Hepatocyte (in vitro differentiated cells): ENCODE measurements around the gene CRISPLD2. TPM values are rescaled to one million over a fixed set of nuclear protein-coding genes. Genes with fewer than 3 reads are reported as not detected.
A peak's percentile ranks its signal among the peaks of the same experiment; 100 is the strongest.

Experiments used
- DNase-seq: peaks from one replicate; pipeline ENCODE4 v3.0.0-alpha.2; 2016; ENCODE audit warnings: low spot score
- H2AFZ ChIP-seq: fragments of 200-600 bp; sonication (generic); 2 replicates; pipeline ENCODE4 v1.6.0; 2016; ENCODE audit warnings: antibody characterized with exemption, mild to moderate bottlenecking
- H3K27ac ChIP-seq: fragments of 200-600 bp; sonication (generic); 2 replicates; pipeline ENCODE4 v1.5.1; 2016; ENCODE audit warnings: mild to moderate bottlenecking
- H3K27me3 ChIP-seq: fragments of 200-600 bp; sonication (generic); 2 replicates; pipeline ENCODE4 v1.6.1; 2016
- H3K36me3 ChIP-seq: fragments of 200-600 bp; sonication (generic); replicated peaks from 2 replicates; pipeline ENCODE4 v1.5.1; 2016; ENCODE audit warnings: low read depth; ENCODE audit not compliant: insufficient read depth
- H3K4me1 ChIP-seq: fragments of 200-600 bp; sonication (generic); 2 replicates; pipeline ENCODE4 v1.5.1; 2016; ENCODE audit warnings: mild to moderate bottlenecking, moderate library complexity; ENCODE audit not compliant: insufficient read depth
- H3K4me2 ChIP-seq: fragments of 200-600 bp; sonication (generic); 2 replicates; pipeline ENCODE4 v1.6.0; 2016
- H3K4me3 ChIP-seq: fragments of 200-600 bp; sonication (generic); 2 replicates; pipeline ENCODE4 v1.5.1; 2016; ENCODE audit warnings: mild to moderate bottlenecking
- H3K79me2 ChIP-seq: fragments of 200-600 bp; sonication (generic); 2 replicates; pipeline ENCODE4 v1.6.0; 2017; ENCODE audit warnings: mild to moderate bottlenecking
- H3K9me2 ChIP-seq: fragments of 200-600 bp; sonication (generic); replicated peaks from 2 replicates; pipeline ENCODE4 v1.6.0; 2017; ENCODE audit warnings: mild to moderate bottlenecking; ENCODE audit not compliant: insufficient read depth
- H3K9me3 ChIP-seq: fragments of 200-600 bp; sonication (generic); 2 replicates; pipeline ENCODE4 v1.5.1; 2016; ENCODE audit warnings: low read depth, mild to moderate bottlenecking
- H4K20me1 ChIP-seq: fragments of 200-600 bp; sonication (generic); 2 replicates; pipeline ENCODE4 v1.6.0; 2016; ENCODE audit warnings: mild to moderate bottlenecking; ENCODE audit not compliant: insufficient read depth, poor library complexity, severe bottlenecking
- EZH2 ChIP-seq: fragments of 200-600 bp; sonication (generic); IDR thresholded peaks from 2 replicates; pipeline ENCODE4 v1.6.1; 2016; ENCODE audit warnings: antibody characterized with exemption, mild to moderate bottlenecking, borderline replicate concordance
- EZH2phosphoT487 ChIP-seq: fragments of 200-600 bp; sonication (generic); IDR thresholded peaks from one replicate; pipeline ENCODE4 v1.6.1; 2018; ENCODE audit warnings: antibody characterized with exemption, mild to moderate bottlenecking, low read depth, moderate library complexity; ENCODE audit not compliant: unreplicated experiment, severe bottlenecking
- WGBS: methylation state at CpG from one replicate; pipeline ENCODE4 v1.1.6; 2016; ENCODE audit warnings: low lambda C conversion rate; ENCODE audit errors: missing lambda C conversion rate; 5-methylcytosine and 5-hydroxymethylcytosine counted together
- polyA plus RNA-seq: library from polyadenylated mRNA; unstranded; fragments of >200 nt; fragmentation: Nextera tagmentation; extraction: Ambion mirVana; gene quantifications from 2 replicates; pipeline ENCODE4 v1.2.1, GENCODE V29; 2016
- total RNA-seq: library from RNA; depleted of rRNA; stranded (reverse); fragments of >200 nt; gene quantifications from 2 replicates; pipeline ENCODE4 v1.2.3, GENCODE V29; 2014
- TF ChIP-seq, protein P1 (sequence below): fragments of 200-600 bp; sonication (generic); IDR thresholded peaks from 2 replicates; pipeline ENCODE4 v1.5.1; 2016; ENCODE audit warnings: antibody characterized with exemption, mild to moderate bottlenecking; ENCODE audit not compliant: poor library complexity

CRISPLD2 gene
- total and polyA plus RNA-seq, 2 experiments from 2014 or later, result 281 to 315 TPM

DNA sequence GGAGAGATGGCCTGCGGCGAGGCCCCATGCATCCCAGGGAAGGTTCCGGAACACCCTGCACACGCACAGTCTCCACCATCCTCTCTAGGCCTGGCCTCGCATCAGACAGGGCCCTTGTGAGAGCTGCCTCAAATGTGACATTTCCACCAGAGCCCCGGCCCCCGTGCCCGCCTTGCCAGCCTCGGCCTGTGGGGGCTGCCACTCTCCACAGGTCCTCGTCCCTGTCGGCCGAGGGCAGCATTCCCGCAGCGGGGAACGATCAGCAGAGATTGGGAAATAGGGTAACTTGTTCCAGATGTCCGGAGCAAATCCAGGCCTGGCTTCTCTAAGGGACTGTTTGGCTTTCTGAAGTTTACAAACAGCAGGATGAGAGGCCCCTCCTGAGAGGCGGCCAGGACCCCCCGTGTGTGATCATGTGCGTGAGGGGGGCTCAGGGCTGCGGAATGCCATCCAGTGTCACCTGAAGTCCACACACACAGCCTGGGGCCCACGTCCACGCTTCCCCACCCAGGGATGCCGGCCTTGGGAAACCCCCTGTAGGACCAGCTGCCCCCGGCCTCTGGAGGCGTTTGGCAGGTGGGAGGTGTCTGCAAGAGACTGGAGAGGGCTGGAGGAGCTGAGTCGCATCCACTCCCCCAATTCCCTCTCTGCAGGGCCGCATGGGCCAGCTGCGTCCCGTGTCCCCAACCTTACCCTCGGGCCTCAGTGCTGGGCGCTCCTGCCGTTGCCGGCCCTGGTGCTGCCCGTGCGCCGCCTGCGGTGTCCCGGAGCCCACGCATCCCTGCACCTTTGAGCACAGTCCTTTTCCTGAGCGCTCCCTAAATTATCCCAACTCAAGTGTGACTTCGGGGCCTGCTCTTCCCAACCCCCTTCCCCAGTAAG is 121.1 kb downstream of the CRISPLD2 start:
- Histone ChIP-seq H4K20me1 (no peaks in the 10 kb centered on the region), H3K27me3 (no peaks in the 10 kb centered on the region), H3K79me2 (no peaks in the 10 kb centered on the region), H3K4me2 (no peak overlapping the region), H3K9me3 (no peaks in the 10 kb centered on the region), H3K36me3 (no peaks in the 10 kb centered on the region), H3K4me3 (no peak overlapping the region), H3K27ac (peak overlapping the region; percentile 67), H2AFZ (no peak overlapping the region), H3K4me1 (peaks cover 18% of the 10 kb centered on the region), H3K9me2 (no peaks in the 10 kb centered on the region)
- TF ChIP-seq EZH2phosphoT487 (no peak), EZH2 (no peak)
- TF ChIP-seq, protein P1, sequence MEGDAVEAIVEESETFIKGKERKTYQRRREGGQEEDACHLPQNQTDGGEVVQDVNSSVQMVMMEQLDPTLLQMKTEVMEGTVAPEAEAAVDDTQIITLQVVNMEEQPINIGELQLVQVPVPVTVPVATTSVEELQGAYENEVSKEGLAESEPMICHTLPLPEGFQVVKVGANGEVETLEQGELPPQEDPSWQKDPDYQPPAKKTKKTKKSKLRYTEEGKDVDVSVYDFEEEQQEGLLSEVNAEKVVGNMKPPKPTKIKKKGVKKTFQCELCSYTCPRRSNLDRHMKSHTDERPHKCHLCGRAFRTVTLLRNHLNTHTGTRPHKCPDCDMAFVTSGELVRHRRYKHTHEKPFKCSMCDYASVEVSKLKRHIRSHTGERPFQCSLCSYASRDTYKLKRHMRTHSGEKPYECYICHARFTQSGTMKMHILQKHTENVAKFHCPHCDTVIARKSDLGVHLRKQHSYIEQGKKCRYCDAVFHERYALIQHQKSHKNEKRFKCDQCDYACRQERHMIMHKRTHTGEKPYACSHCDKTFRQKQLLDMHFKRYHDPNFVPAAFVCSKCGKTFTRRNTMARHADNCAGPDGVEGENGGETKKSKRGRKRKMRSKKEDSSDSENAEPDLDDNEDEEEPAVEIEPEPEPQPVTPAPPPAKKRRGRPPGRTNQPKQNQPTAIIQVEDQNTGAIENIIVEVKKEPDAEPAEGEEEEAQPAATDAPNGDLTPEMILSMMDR, result peak; percentile 14
- WGBS, result 66% methylated on average over 40 of the region's 41 CpGs
- DNase-seq, result peak; percentile 52

DNA sequence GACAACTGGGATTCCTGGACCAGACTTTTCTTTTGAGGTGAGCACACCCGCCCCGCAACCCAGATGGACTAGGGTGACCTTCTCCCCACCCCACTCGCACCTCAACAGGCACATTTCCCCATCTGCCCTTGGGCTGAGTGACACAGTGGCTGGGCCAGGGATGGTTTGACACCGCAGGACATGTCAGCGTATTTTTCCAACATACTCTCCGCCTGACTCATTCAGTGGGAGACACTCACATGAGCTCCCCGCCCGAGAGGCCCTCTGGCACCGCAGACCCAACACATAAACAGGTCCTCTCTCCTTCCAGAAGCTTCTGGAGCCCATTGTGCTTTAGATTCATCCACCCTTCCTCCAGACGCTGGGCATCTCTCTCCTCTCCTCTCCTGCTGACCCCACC is 122.1 kb downstream of the CRISPLD2 start:
- 87% methylated on average over 10 of the region's 10 CpGs for WGBS
- Histone ChIP-seq H3K27ac (peak overlapping the region; percentile 67), H3K27me3 (no peaks in the 10 kb centered on the region), H2AFZ (no peak overlapping the region), H3K4me1 (peaks cover 18% of the 10 kb centered on the region), H3K79me2 (no peaks in the 10 kb centered on the region), H3K9me3 (no peaks in the 10 kb centered on the region), H3K4me2 (no peak overlapping the region), H3K36me3 (no peaks in the 10 kb centered on the region), H3K4me3 (no peak overlapping the region), H4K20me1 (no peaks in the 10 kb centered on the region), H3K9me2 (no peaks in the 10 kb centered on the region)
- no peak for TF ChIP-seq EZH2
- TF ChIP-seq EZH2phosphoT487, result no peak
- TF ChIP-seq, protein P1, result no peak
- DNase-seq, result peak; percentile 49

DNA sequence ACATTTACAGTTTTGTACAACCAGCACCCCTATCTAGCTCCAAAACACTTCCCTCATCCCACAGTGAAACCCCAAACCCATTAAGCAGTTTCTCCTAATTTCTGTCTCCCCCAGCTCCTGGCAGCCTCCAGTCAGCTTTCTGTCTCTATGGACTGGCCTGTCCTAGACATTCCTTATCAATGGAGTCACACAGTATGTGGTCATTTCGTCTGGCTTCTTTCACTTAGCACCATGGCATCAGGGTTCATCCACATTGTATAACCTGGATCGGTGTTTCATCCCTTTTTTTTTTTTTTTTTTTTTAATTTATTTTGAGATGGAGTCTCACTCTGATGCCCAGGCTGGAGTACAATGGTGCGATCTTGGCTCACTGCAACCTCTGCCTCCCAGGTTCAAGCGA is 123.0 kb downstream of the CRISPLD2 start:
- Histone ChIP-seq H3K9me2 (no peaks in the 10 kb centered on the region), H3K9me3 (no peaks in the 10 kb centered on the region), H3K27me3 (no peaks in the 10 kb centered on the region), H3K4me2 (no peak overlapping the region), H3K79me2 (no peaks in the 10 kb centered on the region), H2AFZ (no peak overlapping the region), H3K4me3 (no peak overlapping the region), H3K27ac (no peak overlapping the region), H4K20me1 (no peaks in the 10 kb centered on the region), H3K36me3 (no peaks in the 10 kb centered on the region), H3K4me1 (peaks cover 17% of the 10 kb centered on the region)
- TF ChIP-seq EZH2phosphoT487 (no peak), EZH2 (no peak)
- TF ChIP-seq, protein P1, result no peak
- 89% methylated on average over 4 of the region's 4 CpGs for WGBS
- no peak for DNase-seq
